Endothelial cell (in vitro differentiated cells): ENCODE data around the gene ZNF808. TPM values are rescaled to one million over a fixed set of nuclear protein-coding genes. Genes with fewer than 3 reads are reported as not detected.
"Not testable (repeated sequence)": the region's sequence is repeated elsewhere in the genome, so short reads cannot be mapped to it uniquely, and the experiment has no call there.

Experiments
- DNase-seq: peaks from one replicate; pipeline ENCODE4 v3.0.0; 2021; ENCODE audit warnings: low spot score
- H3K27ac Mint-ChIP-seq: one replicate; pipeline ENCODE4 v1.8.0; 2021; ENCODE audit warnings: mixed read lengths, inconsistent platforms; ENCODE audit not compliant: unreplicated experiment
- H3K27me3 Mint-ChIP-seq: one replicate; pipeline ENCODE4 v1.8.0; 2021; ENCODE audit warnings: mild to moderate bottlenecking, moderate library complexity, mixed read lengths, inconsistent platforms; ENCODE audit not compliant: unreplicated experiment
- H3K36me3 Mint-ChIP-seq: one replicate; pipeline ENCODE4 v1.8.0; 2021; ENCODE audit warnings: mild to moderate bottlenecking, low read depth, mixed read lengths, inconsistent platforms; ENCODE audit not compliant: unreplicated experiment
- H3K4me1 Mint-ChIP-seq: one replicate; pipeline ENCODE4 v1.8.0; 2021; ENCODE audit warnings: mild to moderate bottlenecking, mixed read lengths, inconsistent platforms; ENCODE audit not compliant: unreplicated experiment
- H3K4me3 Mint-ChIP-seq: one replicate; pipeline ENCODE4 v1.8.0; 2021; ENCODE audit warnings: mild to moderate bottlenecking, mixed read lengths, inconsistent platforms; ENCODE audit not compliant: unreplicated experiment
- H3K9me3 Mint-ChIP-seq: one replicate; pipeline ENCODE4 v1.8.0; 2021; ENCODE audit warnings: mixed read lengths, inconsistent platforms; ENCODE audit not compliant: unreplicated experiment
- total RNA-seq: library from RNA; stranded (reverse); fragmentation: NEBNext Ultra II Directional; extraction: Animal tissue kit (Norgen Biotek cat#: 25700); gene quantifications from one replicate; pipeline ENCODE4 v1.2.1, GENCODE V29; 2021; ENCODE audit not compliant: unreplicated experiment
- TF ChIP-seq, protein P1 (sequence below): fragments of 200-600 bp; sonication (generic); IDR thresholded peaks from one replicate; pipeline ENCODE4 v1.5.0; 2021; ENCODE audit warnings: antibody characterized with exemption; ENCODE audit not compliant: unreplicated experiment

Gene ZNF808
- total RNA-seq, 1 donor from 2014 or later: 22.6 TPM

DNA sequence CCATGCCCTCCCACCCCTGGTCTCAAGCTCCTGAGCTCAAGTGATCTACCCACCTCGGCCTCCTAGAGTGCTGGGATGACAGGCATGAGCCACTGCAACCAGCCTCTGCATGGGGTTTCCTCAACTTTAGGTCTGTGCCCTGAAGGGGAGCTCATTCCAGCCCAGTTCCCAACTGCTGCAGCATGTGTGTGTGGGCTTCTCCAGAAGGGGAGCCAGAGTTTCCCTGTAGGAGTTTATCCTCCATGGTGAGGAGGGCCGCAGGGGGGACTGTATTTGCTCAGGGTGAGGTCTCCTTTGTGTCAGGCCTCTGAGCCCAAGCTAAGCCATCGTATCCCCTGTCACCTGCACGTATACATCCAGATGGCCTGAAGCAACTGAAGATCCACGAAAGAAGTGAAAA lies 11.3 kb upstream of the ZNF808 start:
- H3K27ac Mint-ChIP-seq: no peak overlapping the region
- no peak for DNase-seq
- no peaks in the 10 kb centered on the region for H3K9me3 Mint-ChIP-seq
- H3K27me3 Mint-ChIP-seq: peaks cover 10% of the 10 kb centered on the region
- TF ChIP-seq, protein P1, sequence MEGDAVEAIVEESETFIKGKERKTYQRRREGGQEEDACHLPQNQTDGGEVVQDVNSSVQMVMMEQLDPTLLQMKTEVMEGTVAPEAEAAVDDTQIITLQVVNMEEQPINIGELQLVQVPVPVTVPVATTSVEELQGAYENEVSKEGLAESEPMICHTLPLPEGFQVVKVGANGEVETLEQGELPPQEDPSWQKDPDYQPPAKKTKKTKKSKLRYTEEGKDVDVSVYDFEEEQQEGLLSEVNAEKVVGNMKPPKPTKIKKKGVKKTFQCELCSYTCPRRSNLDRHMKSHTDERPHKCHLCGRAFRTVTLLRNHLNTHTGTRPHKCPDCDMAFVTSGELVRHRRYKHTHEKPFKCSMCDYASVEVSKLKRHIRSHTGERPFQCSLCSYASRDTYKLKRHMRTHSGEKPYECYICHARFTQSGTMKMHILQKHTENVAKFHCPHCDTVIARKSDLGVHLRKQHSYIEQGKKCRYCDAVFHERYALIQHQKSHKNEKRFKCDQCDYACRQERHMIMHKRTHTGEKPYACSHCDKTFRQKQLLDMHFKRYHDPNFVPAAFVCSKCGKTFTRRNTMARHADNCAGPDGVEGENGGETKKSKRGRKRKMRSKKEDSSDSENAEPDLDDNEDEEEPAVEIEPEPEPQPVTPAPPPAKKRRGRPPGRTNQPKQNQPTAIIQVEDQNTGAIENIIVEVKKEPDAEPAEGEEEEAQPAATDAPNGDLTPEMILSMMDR: no peak
- H3K36me3 Mint-ChIP-seq: peaks cover 18% of the 10 kb centered on the region
- no peaks in the 10 kb centered on the region for H3K4me1 Mint-ChIP-seq
- no peak overlapping the region for H3K4me3 Mint-ChIP-seq

DNA sequence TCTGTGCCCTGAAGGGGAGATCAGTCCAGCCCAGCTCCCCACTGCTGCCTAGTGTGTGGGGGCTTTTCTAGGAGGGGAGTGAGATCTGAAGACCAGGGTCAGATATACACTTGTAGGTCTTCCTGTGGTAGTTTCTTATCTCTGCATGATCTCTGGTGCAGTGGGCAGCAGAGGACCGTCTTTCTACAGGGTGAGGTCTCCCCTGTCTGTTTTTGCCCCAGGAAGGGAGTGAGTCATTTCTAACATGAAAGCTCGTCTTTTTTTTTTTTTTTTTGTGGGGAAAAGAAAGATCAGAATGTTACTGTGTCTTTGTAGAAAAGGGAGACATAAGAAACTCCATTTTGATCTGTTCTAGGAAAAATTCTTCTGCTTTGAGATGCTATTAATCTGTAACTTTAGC lies 8.8 kb upstream of the ZNF808 start:
- Mint-ChIP-seq H3K27me3 (peaks cover 14% of the 10 kb centered on the region), H3K4me1 (no peaks in the 10 kb centered on the region), H3K36me3 (peaks cover 7% of the 10 kb centered on the region), H3K9me3 (no peaks in the 10 kb centered on the region), H3K27ac (no peak overlapping the region), H3K4me3 (no peak overlapping the region)
- no peak for DNase-seq
- TF ChIP-seq, protein P1: no peak

DNA sequence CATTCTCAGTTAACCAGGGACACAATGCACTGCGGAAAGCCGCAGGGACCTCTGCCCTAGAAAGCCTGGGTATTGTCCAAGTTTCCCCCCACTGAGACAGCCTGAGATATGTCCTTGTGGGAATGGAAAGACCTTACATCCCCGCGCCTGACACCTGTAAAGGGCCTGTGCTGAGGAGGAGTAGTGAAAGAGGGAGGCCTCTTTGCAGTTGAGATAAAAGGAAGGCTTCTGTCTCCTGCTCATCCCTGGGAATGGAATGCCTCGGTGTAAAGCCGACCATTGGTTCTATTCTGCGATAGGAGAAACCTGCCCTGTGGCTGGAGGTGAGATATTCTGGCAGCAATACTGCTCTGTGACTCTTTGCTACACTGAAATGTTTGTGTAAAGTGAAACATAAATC lies 8.3 kb upstream of the ZNF808 start:
- H3K4me1 Mint-ChIP-seq, H3K9me3 Mint-ChIP-seq, H3K36me3 Mint-ChIP-seq, H3K27ac Mint-ChIP-seq, H3K4me3 Mint-ChIP-seq, DNase-seq: not testable (repeated sequence)
- peaks cover 13% of the 10 kb centered on the region for H3K27me3 Mint-ChIP-seq

DNA sequence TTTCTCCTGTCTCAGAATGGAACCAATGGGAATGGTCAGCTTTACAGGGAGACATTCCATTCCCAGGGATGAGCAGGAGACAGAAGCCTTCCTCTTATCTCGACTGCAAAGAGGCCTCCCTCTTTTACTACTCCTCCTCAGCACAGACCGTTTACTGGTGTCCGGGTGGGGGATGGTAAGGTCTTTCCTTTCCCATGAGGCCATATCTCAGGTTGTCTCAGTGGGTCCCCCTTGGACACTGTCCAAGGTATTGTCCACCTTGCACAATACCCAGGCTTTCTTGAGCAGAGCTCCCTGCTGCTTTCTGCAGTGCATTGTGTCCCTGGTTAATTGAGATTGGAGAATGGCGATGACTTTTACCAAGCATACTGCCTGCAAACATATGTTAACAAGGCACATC lies 7.5 kb upstream of the ZNF808 start:
- Mint-ChIP-seq H3K4me3 (no peak overlapping the region), H3K27me3 (peaks cover 13% of the 10 kb centered on the region), H3K27ac (no peak overlapping the region), H3K9me3 (no peaks in the 10 kb centered on the region), H3K4me1 (no peaks in the 10 kb centered on the region), H3K36me3 (peaks cover 4% of the 10 kb centered on the region)
- no peak for DNase-seq
- TF ChIP-seq, protein P1: no peak

DNA sequence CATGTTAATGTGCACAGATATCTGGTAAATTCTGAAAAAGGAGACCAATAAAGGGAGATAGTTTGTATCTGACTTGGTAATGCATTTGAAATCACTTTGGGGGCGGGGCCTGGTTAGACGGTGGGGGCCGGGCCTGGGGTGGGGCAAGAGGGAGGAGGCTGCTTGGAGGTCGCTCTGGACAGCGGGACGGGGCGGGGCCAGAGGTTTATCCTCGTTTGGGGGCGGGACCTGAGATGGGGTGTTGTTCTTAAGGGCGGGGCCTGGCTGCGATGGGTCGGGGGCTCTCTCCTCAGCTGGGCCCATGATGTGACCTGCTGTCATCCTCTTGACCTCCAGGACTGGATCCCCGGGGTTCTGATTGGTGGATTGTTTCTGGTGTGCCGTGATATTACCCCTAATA lies 4.9 kb upstream of the ZNF808 start:
- H3K4me1 Mint-ChIP-seq: no peaks in the 10 kb centered on the region
- H3K36me3 Mint-ChIP-seq: peaks cover 4% of the 10 kb centered on the region
- H3K27ac Mint-ChIP-seq: no peak overlapping the region
- H3K4me3 Mint-ChIP-seq: no peak overlapping the region
- no peak for DNase-seq
- peaks cover 10% of the 10 kb centered on the region for H3K27me3 Mint-ChIP-seq
- TF ChIP-seq, protein P1: no peak
- no peaks in the 10 kb centered on the region for H3K9me3 Mint-ChIP-seq

DNA sequence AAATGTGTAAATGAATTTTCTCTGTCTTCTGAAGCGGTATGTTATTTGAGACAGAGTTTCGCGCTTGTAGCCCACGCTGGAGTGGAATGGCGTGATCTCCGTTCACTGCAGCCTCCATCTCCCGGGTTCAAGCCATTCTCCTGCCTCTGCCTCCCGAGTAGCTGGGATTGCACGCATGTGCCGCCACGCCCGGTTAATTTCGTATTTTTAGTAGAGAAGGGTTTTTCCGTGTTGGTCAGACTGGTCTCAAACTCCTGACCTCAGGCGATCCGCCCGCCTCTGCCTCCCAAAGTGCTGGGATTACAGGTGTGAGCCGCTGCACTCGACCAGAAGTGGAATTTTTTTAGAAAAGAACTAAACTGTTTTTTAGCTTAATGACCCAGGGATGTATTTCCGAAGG lies 3.4 kb upstream of the ZNF808 start:
- TF ChIP-seq, protein P1: no peak
- H3K4me3 Mint-ChIP-seq: no peak overlapping the region

More for the DNA sequence above, 3.4 kb upstream of the ZNF808 start:
- Mint-ChIP-seq H3K4me1 (peaks cover 10% of the 10 kb centered on the region), H3K9me3 (no peaks in the 10 kb centered on the region), H3K27ac (no peak overlapping the region), H3K27me3 (peaks cover 15% of the 10 kb centered on the region), H3K36me3 (peaks cover 7% of the 10 kb centered on the region)
- no peak for DNase-seq
